HG03571 (cell line): ENCODE data around the gene AHSP.
"Not testable (repeated sequence)": the region's sequence is repeated elsewhere in the genome, so short reads cannot be mapped to it uniquely, and the experiment has no call there.

Experiments
- ATAC-seq: cut with Tn5 transposase; IDR thresholded peaks from one replicate; pipeline ENCODE4 v1.9.1; 2021; ENCODE audit not compliant: unreplicated experiment

The AHSP gene

DNA sequence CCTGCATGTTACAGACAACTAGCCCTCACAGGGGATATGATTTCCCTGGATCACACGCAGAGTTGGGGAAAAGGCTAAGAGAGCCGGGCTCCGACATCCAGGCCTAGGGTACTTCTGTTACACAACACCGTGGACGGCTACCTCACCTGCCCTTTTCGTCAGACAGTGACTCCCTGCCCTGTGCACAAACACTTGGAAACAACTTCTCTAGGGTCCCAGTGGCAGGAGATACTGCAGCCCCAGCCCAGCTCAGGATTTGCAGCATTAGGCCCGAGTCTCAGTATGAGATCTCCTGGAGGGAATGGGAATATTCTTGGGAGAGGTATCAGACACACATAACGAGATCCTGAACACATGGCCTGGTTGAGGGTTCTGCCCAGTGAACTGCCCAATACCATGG is 27.8 kb upstream of the AHSP start:
- no peak for ATAC-seq

DNA sequence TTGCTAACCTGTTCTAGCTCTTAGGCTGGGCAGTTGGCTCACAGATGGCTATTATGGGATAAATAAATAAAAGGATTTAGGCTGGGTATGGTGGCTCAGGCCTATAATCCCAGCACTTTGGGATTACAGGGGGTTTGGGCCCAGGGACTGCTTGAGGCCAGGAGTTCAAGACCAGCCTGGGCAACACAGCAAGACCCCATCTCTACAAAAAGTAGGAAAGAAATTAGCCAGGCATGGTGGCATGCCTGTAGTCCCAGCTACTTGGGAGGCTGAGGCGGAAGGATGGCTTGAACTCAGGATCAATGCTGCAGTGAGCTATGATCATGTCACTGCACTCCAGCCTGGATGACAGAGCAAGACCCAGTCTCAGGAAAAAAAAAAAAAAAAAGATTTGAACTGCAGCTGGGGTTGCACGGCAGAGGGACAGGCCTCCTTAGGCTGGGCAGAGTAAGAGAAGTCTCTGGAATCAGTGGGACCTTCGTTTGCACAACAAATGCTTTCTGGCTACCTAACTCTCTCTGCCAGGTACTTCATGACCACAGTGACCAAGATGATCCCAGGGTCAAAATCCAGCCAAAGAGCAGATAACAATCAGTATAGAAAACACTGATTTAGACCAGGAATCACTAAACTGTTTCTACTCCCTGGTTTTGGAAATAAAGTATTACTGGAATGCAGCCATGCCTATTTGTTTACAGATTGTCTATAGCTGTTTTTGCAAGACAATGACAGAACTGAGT is 26.3 kb upstream of the AHSP start:
- ATAC-seq: no peak

DNA sequence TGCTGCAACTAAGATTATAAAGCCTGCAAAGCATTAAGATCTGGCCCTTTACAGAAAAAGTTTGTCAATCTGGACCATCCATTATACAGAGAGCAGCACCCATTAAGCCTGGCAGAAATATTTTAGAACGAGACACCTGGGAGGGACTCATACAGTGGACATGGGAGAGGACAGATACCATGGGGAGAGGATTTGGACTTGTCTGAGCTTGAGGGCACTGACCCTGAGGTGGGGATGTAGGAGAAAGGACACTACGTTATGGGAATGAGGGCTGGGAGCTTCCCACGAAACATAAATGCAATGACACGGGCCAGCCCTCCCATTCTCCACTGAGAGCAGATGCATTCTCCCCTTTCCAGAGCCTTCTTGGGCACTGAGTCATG is 25.7 kb upstream of the AHSP start:
- no peak for ATAC-seq

DNA sequence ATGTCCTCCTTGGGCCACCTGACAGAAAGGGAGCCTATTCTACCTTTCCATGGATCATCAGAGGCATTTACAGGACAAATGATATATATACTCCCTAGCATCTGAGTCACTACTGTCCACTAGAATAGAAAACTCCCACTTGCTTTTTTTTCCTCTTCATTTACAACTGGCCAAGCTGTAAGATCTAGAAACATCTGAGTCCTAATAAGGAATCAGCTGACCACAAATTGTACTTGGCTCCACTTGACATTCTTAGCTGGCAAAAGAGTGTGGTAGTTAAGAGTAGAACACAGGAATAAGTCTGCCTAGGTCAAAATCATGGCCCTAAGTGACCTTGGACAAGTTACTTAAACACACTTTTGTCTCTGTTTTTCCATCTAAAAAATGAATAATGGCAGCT is 24.7 kb upstream of the AHSP start:
- no peak for ATAC-seq

DNA sequence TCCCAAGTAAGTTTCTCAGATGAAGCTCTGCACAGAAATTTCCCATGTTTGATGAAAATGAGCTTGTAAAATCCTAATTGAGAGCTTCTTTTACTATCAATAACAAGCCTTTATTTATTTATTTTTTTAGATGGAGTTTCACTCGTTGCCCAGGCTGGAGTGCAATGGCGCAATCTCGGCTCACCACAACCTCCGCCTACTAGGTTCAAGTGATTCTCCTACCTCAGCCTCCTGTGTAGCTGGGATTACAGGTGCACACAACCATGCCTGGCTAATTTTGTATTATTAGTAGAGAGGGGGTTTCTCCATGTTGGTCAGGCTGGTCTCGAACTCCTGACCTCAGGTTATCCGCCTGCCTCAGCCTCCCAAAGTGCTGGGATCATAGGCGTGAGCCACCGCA is 24.1 kb upstream of the AHSP start:
- ATAC-seq: not testable (repeated sequence)

DNA sequence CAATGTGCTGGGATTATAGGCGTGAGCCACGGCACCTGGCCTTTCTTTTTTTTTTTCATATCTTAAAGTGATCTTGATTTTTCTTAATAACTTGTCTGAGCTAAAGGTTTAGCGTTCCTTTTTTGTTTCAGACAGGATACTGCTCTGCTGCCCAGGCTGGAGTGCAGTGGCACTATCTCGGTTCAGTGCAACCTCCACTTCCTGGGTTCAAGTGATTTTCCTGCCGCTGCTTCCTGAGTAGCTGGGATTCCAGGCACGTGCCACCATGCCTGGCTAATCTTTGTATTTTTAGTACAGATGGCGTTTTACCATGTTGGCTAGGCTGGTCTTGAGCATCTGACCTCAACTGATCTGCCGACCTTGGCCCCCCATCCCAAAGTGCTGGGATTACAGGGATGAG is 23.5 kb upstream of the AHSP start:
- no peak for ATAC-seq

DNA sequence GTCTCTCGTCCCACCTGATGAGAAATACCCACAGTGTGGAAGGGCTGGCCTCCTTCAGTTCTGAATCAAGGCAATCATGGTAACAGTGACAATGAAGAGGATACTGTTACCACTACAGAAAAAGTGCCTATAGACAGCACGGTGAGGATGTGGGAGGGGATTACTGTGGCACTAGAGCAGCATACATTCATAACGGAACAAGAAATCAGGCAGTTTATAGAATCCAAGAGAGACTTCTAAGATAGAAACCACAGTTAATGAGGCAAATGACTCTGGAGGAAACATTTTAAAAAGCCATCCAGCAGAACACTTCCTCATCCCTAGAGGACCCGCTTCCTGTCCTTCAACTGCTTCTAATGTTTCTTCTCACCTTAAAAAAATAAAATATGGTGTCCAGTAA is 22.2 kb upstream of the AHSP start:
- ATAC-seq: no peak

DNA sequence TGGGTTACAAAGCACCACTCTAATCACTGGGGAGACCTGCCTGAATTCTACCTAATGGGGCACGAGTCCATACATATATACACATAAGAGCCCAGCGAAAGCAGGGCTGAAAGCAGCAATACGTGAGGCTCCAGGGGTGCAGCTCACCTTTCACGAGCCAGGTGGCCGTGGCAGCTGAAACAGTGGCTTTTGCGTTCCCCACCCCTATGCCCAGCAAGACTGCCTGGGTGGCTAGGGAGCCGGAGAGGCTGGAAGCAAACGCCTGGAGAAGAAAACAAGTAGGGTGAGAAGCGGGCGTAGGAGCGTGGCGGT is 20.1 kb upstream of the AHSP start:
- ATAC-seq: peak; percentile 2

DNA sequence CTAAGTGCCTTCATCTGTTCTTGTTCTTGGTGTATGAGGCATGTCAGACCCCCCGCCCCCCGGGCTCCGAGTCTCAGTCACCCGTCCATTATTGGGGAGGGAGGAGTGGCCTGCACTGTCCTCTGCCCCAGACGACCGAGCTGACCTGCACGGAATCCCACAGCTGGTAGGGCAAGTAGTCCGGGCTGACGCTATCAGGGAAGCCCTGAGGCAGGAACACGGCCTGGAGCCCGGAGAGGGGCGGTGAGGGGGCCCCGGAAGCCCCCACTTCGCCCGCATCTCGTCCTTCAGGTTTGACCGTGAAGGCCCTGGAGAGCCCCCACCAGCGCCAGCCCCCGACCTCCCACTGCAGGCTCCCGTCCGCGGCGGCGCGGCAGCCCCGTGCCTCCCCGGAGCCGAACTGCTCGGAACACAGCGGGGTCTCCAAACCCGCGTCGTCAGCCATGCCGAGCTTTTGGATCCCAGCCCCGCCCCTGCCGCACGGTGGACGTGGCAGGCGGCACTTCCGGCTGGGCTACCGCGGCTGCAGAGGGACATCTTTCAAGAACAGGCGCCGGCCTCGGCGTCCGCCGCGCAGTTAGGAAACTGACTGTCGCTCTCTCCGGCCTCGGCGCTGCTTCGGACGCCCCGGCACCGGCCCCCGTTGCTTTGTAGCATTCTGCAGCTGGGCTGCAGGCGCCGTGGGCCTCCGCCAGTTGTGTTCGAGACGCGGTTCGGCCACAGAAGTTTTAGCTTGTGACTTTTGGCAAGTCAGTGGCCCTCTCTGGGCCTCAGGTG is 19.6 kb upstream of the AHSP start, which contains the start of gene RUSF1:
TSS of gene RUSF1 (minus strand) at position 463 of the 777 bp plus-strand sequence. CDS start at position 445, 18 bp downstream.
- ATAC-seq: peak; percentile 92

DNA sequence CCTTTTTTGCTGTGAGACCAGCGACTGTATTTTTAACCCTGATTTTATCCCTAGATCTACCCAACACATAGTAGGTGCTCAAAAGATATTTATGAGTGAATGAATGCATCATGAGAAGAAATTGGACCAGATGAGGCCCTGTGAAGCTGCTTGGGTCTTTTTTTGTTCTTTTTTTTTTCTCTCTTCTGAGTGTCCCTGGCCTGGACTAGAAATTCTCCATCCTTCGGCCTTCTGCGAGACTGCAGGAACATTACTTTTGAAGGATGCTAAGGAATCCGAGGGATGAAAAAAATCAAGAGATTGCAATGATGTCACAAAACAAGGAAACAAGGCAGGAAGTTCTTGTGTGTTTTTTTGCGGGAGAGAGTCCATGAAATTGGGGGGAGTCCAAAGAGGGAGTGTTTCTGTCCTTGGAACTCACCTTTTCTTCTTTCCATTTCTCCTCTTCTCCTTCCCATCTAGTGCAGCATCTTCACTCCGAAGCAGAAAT is 18.9 kb upstream of the AHSP start:
- ATAC-seq: no peak

DNA sequence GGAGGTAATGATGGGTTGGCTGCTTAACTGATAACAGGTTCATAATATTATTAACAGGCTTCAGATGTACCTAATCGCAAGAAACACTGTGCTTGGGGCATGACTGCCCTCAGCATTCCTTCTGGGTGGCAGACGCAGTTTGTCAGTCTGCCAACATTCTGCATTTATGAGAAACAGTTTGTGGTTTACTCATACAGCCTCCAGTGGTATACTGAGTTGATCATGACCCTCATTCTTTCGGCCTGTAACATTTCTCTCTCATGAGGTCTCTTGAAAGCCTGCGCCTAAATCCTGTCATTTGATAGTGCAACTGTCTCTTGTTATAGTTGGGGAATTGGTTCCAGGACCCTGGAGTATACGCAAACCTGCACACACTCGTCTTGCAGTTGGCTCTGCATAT is 14.6 kb upstream of the AHSP start:
- no peak for ATAC-seq

DNA sequence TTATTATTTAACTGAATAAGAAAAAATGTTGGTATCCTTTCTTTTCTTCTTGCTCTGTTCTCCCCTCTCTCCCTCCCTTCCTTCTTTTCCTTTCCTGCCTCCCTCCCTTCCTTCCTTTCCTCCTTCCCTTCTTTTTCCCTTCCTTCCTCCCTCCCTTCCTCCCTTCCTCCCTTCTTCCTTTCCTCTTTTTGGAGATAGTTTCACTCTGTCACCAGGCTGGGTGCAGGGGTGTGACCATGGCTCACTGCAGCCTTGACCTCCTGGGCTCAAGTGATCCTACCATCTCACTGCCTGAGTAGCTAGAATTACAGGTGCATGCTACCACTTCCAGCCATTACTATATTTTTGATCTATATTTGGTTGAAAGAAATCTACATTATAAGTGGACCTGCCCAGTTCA is 13.8 kb upstream of the AHSP start:
- ATAC-seq: no peak

DNA sequence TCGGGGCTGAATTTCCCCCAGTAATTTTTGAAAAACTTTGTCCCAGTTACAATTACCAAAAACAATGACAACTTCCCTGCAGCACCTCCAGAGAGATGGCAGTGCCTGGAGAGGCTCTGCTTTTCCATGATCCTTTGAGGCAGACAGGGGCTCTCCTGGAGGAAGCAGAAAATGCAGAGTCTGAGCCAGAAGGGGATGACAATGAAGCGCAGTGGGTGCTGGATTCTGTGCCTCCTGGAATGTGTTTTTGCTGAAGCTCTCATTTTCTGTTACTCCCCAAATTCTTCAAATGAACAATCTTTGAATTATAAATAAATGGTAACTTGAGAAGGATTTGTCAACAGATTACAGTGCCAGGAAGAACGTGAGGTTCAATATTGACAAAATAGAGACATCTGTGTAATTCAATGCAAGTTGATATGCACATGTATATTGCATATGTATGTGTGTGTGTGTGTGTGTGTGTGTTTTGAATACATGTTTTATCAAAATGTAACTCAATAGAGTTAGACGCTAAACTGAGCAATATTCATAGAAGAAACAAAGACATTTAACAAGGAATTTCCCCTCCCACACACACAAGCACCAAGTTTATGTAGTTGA is 9.8 kb upstream of the AHSP start:
- ATAC-seq: no peak

DNA sequence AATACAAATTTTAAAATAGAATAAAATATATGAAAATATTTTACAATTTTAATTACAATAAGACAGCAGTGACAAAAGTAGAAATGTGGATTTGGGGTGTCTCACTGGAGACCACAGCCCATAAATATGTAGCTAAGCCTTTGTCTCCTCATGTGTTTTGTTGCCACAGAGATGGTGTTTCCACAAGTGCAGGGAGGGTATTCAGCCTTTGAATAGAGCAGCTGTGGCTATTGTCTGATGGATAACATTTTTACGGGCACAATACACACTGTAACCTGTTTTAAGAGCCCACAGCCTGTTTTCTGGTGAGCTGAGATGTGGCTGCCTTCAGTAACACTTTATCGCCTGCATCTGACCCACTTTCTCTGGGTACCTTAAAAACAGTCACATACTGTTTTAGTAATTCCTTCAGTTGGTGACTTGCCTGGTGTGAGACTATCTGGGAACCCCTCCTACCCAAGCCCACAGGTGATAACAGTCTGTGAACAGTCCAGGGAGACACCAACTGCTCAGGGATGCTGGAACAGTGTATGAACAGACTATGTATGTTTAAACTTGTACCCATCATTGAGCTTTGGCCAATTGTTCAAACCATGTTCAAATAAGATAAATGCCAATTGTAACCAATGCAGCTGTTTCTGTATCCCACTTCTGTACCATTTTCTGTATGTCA is 7.8 kb upstream of the AHSP start:
- ATAC-seq: no peak

DNA sequence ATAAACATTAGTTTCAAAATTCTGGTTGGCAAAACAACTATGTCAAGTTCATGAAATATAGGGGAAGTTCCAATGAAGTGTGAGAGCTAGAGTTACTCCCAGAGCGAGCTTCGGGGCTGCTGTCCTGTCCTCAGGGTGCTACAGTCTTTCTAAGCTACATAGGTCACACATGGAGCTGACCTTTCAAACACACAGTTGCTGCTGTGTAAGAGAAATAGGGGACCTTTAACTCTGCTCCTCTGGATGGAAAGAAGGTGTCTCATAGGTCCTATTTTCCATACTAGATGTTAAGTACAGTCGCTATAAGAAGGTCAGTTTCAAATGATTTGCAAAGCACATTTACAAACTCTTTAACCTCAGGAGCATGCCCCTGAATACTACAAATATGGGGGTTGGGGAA is 6.3 kb upstream of the AHSP start:
- ATAC-seq: no peak

DNA sequence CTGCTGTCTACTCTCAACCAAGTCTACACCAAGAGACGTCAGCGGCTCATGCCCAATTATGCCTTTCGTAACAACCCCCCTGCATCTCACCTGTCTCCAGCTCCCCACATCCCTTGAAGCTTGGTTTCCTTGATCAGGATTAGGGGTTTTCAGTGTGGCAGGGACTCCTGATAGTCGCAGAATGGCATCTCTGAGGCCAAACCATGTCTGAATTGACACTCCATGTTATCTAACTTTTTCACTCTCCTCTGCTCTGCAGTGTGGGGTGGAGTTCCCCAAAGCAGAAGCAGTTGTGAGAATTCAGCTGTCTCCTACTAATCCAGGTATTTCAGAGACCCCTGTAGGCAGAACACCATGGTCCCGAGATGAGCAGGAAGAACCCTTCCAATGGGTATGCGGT is 5.6 kb upstream of the AHSP start:
- ATAC-seq: no peak

DNA sequence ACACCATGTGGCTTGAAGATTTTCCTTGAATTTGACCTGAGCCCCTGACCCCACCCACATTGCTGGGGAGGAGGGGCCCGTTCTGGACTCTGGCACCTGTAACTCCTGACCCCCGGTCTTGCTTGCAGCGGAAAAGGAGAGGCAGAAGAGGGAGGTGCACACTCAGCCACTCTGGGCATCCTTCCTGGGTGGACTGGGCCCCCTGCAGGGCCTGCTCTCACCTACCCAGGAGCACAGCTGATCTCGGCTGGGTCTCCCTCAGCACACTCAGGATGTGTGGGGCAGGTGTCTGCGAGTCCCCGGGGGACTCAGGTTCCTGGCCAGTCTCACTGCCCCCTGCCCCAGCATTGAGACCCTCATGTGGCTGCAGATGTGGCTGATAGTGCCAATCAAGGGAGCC is 3.9 kb upstream of the AHSP start:
- ATAC-seq: not testable (repeated sequence)

DNA sequence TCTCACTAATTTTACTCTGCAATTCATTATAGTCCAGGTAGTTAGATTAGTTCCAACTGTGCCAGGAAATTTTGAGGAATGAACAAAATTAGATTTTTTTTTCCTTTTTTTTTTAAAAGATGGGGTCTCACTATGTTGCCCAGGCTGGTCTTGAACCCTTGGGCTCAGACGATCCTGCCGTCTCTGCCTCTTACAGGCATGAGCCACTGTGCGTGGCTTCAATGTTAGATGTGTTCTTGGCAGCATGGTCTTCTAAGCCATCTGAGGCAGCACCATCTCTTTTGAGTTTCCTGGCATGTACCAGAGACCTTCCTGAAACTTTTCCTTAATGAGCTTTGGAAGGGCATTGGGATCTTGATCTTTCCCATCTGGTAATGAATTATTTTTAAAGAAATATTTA is 2.6 kb upstream of the AHSP start:
- ATAC-seq: no peak

DNA sequence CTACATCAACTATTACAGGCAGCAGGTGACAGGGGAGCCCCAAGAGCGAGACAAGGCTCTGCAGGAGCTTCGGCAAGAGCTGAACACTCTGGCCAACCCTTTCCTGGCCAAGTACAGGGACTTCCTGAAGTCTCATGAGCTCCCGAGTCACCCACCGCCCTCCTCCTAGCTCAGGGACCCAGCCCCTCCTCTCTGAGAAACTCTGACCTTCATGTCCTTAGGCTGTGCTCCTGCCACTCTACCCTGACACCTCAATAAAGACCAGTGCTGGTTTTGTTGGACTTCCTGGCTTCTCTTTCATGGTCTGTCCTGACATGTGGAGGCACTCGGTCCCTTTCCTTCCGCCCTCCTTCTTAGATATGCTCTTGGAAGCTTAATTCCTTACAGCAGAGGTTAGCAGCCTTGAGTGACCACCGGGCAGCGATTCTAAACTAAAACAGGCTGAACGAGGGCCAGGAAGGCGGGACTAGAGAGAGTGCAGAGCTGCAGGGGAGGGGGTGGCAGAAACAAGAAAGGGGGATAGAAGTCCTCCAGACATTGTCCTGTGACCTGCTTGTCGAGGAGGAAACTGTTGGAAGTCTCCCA is 915 bp downstream of the AHSP start:
- ATAC-seq: no peak

DNA sequence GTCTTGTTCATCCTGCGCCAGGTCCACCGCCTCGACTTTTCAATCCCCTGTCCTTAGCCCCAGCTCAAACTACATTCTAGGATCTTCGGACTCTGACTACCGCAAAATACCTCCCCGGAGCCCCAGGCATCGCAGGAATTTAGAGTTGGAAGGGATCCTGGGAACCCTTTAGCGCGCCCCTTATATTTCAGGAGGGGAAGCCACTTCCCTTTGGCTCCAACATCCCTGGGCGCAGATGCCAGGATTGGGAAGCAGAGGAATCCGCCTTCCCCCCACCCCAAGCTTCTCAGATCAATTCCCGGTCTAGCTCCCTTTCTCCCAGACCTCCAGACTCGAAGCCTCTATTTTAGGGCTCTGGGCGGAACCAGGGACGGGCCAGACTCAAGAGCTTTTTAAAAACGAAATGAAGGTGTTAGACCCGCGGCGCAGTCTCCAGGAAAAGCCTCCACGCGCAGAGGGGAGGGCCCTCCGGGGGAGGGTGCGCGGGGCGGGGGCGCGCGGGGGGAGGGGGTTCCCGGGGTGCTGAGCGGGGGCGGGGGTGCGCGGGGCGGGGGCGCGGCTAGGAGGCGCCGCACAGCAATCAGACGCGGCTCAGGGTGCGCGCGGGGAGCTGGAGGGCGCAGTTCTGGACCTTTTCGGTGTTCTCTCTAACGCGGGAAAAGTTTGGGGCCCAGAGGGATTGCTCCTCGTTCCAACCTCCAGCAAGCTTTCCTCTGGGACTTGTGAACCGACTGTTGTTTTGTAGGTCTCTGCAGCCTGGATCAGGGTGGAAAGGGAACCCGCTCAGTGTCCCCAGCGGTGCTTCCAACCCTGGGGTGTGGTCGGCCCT is 1.6 kb downstream of the AHSP start:
- no peak for ATAC-seq
